CD4-positive, alpha-beta T cell treated with Interferon alpha-2 for 1 hour (primary cell): ENCODE measurements around the gene BCL10.

Experiments
- DNase-seq, 2 donors: peaks; one replicate each; pipeline ENCODE4 v3.0.0-alpha.2; 2020 to 2022

Gene BCL10

DNA sequence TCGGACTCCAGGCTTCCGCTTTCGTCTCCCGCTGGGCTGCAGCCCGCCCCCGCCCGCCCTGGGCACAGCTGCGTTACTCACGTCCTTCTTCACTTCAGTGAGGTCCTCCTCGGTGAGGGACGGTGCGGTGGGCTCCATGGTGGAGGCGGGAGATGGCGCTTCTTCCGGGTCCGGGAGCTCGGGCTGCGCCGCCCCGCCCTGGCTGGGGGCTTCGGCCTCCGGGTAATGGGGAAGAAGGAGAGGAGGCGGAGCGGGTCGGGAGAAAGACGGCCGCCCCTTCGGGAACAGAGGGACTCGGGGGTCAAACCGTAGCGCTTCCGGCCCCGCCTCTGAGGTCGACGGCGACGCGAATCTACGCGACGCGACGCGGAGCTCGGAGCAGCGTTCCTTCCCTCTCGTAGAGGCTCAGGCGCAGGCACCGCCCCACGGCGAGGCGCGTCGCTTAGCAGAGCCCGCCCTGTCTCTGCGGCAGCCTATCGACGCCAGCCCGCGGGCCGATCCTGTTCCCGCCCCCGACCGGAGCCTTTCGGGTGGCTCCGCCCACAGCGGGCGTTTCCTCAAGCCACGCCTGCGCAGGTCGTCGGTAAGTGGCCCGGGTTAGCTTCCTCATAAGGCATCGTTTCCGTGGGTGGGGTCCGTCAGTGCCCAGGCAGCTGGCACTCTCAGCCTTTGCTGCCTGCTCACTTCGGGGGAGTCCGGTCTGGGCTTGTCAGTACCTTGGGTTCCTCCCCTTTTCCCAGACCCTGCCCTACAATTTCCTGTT is at the start of gene BCL10:
Gene BCL10 (minus strand): TSS at position 418 of the 763 bp plus-strand sequence. CDS start 280 bp downstream, at position 138.
- DNase-seq, result peak; percentile 98

GRCh38 chr1:85325920-85326319 is 49.5 kb upstream of the BCL10 start:
- DNase-seq, result no peak

GRCh38 chr1:85323770-85324169 is 47.3 kb upstream of the BCL10 start:
- DNase-seq, result no peak

- no peak for DNase-seq
Measured at GRCh38 chr1:85322655-85323054, 46.2 kb upstream of the BCL10 start.

GRCh38 chr1:85321237-85321964 is 45.0 kb upstream of the BCL10 start:
- DNase-seq, result no peak

DNA sequence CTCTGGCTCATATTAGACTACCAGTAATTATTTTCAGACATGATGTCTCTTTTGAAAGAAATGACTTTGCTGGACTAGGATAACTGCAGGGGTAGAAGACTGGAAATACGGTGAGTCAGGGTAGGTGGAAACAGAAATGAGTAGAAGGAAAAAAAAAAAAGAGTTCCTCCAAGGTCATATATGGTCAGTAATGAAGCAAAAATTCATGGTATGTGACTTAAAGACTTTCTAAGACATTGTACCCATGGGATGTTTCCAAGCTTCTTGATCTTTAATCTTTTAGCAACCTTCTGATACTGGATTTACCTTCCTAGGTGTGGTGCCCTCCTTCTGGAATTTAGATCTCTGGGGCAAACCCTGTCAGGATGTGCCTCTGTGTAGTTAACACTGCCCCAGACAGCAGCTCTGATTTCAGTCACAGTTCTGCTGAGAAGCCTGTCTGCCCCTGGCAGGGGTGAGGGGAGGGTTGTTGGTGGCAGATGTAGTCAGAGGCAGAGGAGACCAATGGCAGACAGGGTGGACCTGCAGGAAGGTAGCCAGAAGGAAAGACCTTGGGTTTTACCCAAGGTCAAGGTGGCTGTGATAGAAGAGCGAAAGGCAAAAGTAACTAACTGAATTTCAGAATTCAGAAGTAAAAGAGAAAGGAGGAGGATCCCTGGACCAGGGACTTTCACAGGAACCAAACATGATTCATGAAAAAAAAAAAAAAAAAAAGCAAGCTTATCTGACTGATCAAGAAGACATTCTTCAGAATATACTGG is 44.1 kb upstream of the BCL10 start:
- DNase-seq, result no peak

DNA sequence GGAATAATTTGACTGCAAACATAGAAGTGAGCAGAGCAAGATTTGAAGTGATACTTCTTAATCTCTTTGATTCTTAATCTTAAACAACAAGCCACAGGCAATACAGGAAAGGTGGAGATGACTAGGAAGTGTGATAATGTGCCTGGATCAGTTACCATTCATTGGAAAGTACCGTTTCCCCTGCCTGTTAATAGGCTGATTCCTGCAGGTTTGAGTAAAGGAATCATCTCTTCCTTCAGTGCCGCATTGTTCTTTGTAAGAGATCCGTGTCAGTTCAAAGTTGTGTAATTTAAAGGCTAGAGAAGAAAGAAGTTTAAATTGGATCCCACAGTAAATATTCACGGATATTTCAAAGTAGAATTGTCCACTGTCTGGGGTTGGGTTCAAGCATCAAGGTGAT is 43.5 kb upstream of the BCL10 start:
- no peak for DNase-seq

- DNase-seq, result no peak
Measured at GRCh38 chr1:85319491-85319890, 43.1 kb upstream of the BCL10 start.

- DNase-seq, result no peak
Measured at GRCh38 chr1:85318217-85318616, 41.8 kb upstream of the BCL10 start.

- DNase-seq, result no peak
Measured at GRCh38 chr1:85317560-85317959, 41.1 kb upstream of the BCL10 start.

- no peak for DNase-seq
Measured at GRCh38 chr1:85316321-85316720, 39.9 kb upstream of the BCL10 start.

GRCh38 chr1:85315789-85316188 is 39.4 kb upstream of the BCL10 start:
- DNase-seq, result no peak

- no peak for DNase-seq
Measured at GRCh38 chr1:85314726-85315125, 38.3 kb upstream of the BCL10 start.

DNA sequence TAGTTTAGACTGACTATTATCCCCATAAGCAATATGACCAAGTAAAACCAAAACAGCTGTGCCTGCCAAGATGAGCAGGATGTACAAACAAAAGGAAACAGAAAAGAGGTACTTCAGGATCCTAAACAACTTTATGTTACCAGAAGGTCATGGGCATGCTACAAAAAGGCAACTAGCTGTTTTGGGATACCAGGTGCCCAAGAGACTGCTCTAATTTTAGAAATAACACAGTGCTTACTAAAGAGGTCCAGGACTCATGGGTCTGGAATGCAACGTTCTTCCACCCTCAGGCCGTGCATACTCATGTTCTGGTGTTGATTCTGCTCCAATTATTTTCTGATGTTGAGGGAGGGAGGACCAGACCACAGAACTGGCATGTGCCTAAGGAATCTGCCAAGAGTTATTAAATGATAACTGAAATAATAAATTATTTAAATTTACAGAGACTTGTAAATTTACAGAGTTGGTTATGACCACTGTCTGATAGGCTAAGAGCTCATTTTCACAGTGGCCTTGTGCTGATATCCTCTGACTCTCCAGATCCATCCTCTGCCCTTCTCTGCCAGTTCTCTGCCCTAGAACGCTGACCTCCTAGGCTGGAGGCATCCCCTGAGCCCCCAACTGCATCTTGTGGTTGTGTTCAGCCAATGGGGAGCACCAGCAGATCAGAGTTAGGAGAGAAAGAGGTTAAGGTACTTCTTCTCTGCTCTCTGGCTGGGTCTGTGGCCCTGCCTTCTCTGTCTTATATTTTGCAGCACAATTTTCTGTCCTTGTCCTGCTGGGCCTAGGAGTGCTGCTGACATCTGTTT is 37.7 kb upstream of the BCL10 start:
- DNase-seq, result no peak

DNA sequence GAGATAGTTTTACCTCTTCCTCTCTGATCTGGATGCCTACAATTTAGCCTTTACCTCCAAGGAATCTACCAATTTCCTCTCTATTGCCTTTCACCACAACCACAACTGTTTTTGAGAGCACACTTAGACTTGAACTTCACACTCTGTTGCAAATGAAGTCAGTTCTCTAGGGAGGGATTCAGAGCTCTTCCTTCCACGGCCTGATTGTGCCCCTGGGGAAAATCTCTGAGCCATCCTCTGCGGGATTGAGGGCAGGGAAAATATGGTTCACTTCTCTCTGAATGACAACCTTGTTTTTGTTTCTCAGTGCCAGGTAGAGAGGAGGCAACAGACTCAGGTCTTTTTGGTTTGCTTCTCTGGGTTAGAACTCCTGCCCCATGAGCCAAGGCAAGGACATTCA is 35.4 kb upstream of the BCL10 start:
- no peak for DNase-seq

- DNase-seq, result no peak
Measured at GRCh38 chr1:85308833-85309350, 32.5 kb upstream of the BCL10 start.

GRCh38 chr1:85307987-85308832 is 31.8 kb upstream of the BCL10 start:
- peak; percentile 45 to 61 for DNase-seq

DNA sequence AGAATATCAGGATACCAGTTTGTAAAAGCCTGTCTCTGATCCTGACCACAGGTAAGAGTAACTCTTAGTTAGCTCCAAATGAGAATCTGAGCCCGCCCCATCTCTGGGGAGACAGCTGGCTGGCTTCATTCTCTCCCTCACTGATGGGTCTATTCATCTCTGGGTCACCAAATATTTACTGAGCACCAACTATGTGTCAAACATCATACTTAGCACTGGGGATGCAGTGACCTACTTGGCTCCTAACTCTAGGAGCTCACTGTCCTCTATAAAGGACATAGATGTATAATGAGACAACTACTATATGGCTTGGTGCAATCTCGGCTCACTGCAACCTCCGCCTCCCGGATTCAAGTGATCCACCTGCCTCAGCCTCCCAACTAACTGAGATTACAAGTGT is 29.8 kb upstream of the BCL10 start:
- DNase-seq, result no peak

DNA sequence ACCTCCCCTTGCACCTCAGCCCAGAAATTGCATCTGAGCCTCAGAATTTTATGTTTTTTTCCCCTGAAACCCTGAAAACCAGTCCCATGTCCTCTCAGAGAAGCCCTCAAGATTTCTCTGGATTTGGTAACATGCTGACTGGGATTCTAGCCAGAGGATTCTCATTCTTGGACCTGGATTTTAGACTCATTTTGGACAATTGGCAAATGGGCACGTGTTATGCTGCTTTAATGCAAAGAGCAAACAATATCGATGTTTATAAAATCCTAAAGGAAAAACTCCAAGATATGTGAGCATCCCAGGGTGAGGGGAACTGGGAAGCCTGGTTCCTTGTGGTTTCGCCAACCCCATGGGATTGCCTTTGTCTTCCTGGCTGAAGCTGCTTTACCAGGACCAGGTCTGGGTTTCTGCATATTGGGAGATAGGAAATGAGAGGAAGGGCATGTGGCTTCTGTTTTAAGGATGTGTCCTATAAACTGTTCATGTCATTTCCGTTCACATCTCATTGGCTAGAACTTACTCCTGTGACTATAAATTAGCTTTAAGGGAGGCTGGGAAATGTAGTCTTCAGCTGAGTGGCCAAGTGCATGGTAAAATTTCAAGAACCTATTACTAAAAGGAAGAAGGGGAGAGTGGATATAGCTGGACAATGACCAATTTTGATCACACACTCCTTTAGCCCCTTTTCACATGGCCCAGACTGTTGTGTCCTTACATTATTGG is 27.2 kb upstream of the BCL10 start:
- DNase-seq, result no peak

DNA sequence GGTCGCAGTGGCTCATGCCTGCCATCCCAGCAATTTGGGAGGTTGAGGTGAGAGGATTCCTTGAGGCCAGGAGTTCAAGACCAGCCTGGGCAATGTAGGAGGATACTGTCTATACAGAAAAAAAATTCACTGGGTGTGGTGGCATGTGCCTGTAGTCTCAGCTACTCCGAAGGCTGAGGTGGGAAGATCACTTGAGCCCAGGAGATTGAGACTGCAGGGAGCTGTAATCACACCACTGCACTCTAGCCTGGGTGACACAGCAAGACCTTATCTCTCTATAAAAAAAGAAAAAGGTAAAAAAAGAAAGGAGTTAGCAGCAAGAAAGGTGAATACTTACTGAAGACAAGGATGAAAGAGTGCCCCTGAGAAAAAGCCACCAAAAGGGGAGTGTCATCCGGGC is 23.7 kb upstream of the BCL10 start:
- no peak for DNase-seq
